ENCODE results near the gene PMEPA1. TPM values are rescaled to one million over a fixed set of nuclear protein-coding genes. Genes with fewer than 3 reads are reported as not detected.
A peak's percentile ranks its signal among the peaks of the same experiment; 100 is the strongest.

PMEPA1 gene
- total RNA-seq, 2 donors from 2014 or later, result 28.3 to 60.3 TPM

DNA sequence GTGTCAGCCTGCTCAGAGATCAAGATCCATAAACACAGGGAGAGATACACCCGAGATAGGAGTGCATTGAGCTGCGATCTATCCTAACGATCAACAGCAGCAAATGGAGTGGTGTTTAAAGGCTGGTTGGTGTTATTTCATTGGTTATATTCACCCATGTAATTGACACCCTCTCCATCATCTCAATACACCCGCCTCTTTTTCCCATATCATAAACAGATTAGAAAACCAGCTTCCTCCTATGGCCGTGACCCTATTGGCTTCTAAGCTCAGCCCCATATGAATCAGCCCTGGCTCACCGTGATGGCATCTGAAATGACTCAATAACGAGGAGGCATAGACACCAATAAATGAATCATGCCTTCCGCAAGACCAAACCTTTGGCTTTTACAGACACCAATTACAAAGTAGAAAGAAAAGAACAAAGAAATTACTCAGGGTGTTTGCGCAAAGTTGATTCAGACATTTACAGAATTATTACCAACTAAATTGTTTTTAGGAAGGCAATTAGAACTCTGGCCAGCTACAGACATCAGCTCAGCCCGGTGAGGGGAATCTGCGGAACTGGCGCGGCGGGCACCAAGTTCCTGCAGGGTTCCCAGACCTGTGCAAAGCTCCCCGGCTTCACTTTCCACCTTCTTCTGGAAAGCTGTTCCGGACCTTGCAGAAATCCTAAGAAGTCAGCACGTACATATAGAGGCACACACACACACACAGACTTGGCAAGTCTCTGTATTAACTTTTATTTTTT lies 11.5 kb downstream of the PMEPA1 start:
- DNase-seq (no peak), ATAC-seq (peak in 1 of 2 donors; percentile 70)
- intact Hi-C loops (cut with DNase I), result no loop called here

DNA sequence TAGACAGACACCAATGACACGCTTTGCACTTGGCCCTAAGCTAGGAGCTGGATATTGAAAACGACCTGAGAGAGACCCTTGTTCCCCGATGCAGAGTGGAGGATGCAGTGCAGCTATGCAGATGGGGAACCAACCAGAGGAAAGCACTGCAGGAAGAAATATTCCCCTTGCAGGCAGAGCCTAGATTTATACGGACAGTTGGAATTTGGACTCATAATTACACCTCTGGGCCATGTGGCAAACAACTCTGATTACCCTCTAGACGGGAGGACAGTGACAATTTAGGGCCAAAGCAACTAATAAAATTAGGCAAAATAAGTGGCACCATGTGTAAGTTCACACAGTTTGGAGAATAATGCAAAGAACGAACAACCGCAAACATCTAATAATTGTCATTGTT lies 12.3 kb downstream of the PMEPA1 start:
- DNase-seq (no peak), ATAC-seq (no peak)
- intact Hi-C loops (cut with DNase I), result no loop called here

DNA sequence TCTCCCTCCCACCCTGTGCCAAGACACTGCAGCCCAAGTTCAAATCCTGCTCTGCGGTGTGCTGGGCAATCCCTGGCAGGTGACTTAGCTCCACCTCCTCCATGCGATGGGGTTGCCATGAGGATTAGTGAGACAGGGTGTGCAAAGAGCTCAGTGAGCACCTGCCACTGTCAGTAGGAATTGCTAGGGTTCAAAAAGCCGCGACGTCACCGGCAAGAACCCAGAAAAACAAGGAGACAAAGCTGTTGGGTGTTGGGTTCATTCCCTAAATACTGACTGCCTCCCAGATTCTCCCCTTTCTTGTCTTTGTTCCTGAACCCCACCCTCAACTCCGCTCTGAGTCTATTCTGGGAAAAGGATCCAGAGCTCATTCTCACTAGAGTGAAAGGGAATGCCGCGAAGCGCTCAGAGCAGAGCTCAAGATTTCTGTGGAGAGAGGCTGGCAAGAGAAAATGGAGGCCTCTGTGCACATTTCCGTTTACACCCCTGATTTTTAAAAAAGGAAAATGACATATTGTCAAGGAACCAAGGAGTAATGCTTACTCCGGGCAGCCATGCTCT lies 13.3 kb downstream of the PMEPA1 start:
- DNase-seq, result no peak
- intact Hi-C loops (cut with DNase I), result no loop called here
- ATAC-seq, result no peak

DNA sequence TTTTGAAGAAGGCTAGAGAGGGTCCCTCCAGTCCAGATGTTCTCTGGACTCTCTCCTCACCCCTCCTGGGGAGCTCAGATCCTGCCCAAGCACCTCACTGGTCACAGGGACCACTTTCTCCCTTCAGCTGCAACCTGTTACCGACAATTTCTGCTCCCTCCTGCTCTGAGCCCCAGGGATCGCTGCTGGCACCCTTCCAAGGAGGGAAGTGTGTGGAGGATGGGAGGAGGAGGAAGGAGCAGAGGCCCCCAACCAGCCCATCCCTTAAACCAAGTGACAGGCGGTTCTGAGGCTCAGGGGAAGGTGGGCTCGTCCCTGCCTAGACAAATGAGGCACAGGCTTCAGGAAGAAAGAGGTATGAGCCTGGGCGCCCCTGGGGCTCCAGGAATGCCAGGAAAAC lies 13.9 kb downstream of the PMEPA1 start:
- ATAC-seq (no peak), DNase-seq (no peak)
- intact Hi-C loops (cut with DNase I), result no loop called here

DNA sequence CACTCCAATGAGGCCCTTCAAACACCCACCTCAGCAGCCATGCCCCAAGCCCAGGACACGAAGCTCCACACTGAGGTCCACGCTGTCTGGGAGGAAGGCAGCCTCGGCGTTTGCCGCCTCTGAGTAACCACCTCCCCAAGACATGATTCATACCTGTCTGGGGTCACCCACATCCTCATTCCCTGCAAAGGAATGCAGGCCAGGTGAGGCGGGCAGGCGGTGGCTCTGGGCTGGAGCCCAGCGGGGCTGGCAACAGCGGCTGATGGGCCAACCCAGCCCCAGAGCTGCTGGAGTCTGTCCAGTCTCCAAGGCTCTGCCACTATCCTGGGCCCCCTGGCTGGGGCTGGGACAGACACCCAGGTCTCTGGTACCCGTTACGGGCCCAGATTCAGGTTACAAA lies 14.8 kb downstream of the PMEPA1 start:
- intact Hi-C loops (cut with DNase I), result no loop called here
- DNase-seq, result no peak
- ATAC-seq, result no peak

DNA sequence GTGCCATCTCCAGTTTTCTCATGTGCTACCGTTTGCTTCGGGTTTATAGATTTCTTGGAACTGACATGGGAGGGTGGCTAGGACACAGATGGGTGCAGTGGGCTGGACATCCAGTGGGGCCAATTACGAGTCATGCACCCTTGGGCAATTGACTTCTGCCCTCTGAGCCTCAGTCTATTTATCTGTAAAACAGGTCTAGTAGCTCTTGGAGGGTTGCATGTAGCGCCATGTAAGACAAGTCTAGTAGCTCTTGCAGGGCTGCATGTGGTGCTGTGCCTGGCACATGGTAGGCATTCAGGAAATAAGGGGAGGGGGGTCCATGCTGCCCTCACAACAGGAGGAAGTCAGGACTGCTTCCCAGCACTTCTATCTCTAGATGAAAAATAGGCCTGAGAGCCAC lies 15.3 kb downstream of the PMEPA1 start:
- intact Hi-C loops (cut with DNase I), result no loop called here
- no peak for ATAC-seq
- no peak for DNase-seq

DNA sequence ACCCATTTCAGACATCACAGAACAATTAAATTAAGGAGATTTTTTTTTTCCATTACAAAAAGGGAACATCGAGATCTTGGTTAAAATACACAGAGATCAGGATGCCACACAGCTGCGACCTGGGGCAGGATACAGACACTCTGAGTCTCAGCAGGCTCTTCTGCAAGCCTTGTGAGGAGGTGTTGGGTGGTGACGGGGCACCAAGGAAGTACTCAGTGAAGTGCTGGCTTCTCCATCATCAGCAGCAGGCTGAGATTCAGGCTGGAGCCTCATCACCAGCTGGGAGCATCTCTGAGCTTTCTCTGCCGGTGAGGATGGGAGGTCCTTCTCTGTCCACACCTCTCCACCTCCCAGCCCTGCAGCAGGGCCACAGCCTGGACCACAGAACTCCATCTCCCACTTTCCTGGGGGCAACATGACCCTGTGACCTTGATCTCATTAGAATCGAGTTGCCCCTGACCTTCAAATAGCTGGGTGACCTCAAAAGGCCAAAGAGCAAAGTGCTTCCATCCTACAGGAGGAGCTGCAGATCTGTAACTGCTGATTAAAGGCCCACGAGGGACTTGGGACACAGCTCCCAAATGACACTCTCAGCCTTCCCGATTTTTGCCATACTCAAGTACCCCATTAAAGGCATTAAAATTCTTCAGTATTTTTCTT lies 16.0 kb downstream of the PMEPA1 start:
- intact Hi-C loops (cut with DNase I), result no loop called here

DNA sequence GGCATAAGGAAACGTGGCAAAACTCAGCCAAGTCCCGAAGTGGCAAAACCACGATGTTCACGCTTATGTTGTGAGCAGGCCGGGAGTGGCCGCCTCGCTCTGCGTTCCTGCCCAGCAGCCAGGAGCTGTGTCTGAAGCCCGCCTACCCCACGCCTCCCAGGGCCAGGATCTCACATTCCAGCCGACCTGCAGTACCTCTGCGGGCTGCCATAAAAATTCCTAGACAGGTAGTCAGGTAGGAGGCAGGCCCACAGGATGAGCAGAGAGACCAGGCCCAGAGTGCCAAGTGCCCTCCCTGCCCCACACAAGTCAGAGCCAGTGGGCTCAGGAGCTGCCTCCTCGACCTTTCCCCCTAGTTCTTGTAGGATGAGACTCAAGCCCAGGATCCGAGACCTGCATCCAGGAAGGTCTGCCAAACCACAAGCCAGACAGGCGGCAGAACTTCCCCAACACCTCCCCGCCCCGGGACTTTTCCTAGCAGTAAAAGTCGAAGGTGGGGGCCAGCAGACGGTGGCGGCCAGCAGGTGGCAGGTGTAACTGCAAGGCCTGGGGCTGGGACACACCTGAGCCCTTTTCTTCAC lies 16.7 kb downstream of the PMEPA1 start:
- intact Hi-C loops (cut with DNase I), result no loop called here
- ATAC-seq (peak in 1 of 2 donors; percentile 52), DNase-seq (no peak)

More for the DNA sequence above, 16.0 kb downstream of the PMEPA1 start:
- DNase-seq, result no peak
- no peak for ATAC-seq

DNA sequence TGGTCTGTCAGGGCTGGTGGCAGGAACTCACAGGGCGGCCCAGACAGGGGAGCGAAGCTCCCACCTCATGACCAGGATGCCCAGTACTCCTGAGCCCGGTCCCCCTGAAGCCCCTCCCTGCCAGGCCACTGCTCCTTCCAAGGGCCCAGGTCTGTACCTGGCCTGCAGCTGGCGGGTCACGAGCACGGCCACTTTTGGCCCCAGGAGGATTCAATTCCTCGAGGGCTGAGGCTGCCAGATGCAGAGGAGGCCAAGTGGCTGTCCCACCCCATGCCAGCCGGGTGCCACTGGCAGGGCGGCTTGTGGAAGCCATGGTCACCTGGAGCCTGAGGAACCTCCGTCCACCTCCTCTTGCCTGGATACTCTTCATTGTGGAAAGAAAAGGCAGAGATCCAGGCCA lies 17.4 kb downstream of the PMEPA1 start:
- intact Hi-C loops (cut with DNase I), result no loop called here
- no peak for ATAC-seq
- no peak for DNase-seq

DNA sequence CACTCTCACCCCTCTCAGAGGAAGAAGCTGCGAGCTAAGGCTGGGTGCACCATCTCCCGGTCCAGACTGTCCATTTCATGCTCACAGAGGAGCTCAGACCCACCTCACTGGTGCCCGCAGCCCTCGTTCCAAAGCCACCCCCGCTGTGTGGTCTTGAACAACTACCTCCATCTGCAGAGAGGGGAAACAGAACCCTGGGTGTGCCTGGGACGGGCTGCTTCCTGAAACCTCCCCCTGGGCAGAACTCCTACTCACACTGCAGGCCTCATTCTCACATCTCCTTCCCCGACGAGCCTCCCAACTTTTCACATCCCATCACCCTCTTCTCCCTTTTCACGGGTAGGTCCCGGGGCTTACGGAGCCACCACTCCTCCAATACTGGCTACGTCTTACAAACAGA lies 18.1 kb downstream of the PMEPA1 start:
- no peak for DNase-seq
- ATAC-seq, result no peak
- intact Hi-C loops (cut with DNase I), result no loop called here

DNA sequence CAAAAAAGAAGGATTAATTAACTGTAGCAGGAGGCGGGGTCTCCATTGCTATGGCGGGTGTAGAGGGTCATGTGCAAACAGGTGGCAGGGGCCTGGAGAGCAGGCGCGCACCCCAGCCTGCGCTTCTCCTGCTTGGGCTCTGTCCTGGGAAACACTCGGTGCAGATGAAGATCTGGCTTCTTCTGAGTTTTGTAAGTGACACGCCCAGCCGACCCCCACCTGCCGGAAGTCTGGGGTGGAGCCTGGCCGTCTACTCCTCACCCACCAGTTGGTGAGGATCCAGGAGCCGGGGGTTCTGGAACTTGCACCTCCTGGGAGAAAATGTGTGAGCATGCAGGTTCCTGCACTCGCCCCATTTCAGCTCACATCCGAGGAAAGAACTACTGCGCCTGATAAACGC lies 19.3 kb downstream of the PMEPA1 start:
- no peak for DNase-seq
- no peak for ATAC-seq
- intact Hi-C loops (cut with DNase I), result no loop called here

DNA sequence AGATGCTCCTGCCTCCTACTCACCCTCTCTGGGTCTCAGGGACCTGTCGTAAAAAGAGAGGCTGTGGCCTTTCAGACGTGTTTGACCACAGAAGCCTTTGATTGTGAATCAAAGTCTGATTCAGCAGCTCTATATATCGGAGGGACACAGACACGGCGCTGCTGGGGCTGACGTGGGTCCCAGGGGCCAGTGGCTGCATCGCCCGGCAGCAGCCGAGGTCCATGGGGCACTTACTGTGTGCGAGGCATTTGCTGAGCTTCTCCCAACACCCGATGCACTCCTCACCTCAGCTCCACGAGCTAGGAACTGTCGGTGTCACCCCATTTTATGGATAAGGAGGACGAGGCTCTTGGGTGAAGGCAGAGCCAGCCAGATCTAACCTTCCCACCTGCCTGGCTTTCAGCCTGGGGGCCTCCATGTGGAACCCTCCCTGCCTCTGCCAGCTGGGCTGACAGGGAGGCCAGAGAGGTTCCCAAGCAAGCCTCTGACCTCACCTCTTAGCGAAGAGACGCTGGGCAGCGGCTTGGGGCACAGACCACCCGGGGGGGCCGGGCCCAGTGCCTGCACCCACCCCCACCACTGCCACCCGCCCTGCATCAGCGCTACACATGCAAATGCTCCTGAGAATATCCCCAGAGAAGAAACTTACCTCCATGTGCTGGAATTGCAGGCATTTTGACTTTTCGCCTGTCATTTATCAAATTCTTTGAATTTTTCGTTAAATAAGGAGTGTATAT lies 19.9 kb downstream of the PMEPA1 start:
- intact Hi-C loops (cut with DNase I), result no loop called here
- no peak for DNase-seq
- ATAC-seq, result no peak

DNA sequence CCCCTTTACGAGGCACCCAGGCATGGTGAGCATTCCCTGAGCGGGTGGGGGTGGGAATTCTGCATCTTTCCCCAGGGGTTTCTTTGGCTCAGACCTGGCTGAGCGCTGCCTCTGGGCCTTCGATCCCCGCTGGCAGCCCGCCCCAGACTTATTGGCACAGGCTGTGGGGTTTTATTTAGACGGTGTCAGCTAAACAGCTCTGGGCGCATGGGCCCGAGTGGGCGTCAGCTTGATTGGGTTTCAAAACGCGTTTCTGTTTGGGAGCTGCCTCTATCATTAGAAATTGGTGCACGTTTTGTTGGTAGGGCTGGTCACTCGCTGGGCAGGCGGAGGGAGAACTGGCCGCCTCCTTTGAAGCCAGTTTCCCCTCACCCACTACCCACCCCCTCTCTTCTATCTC lies 21.0 kb downstream of the PMEPA1 start:
- intact Hi-C loops (cut with DNase I), result no loop called here
- ATAC-seq (peak; percentile 17 to 79), DNase-seq (peak; percentile 74)

DNA sequence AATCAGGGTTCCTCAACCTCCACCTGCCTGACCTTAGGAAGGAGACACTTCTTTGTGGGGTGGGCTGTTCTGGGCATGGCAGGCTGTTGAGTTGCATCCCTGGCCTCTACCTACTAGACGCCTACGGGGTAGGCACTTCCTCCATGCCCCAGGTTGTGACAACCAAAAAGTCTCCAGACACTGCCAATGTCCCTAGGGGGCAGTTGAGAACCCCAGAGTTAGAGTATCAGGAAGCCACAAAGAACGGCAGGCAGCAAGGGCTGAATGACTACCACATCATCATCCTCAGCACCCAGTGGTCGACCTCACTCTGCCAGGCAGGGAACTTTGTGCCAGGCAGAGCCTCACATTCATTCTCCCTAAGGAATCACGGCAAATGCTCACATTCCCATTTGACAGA lies 21.5 kb downstream of the PMEPA1 start:
- ATAC-seq, result no peak
- DNase-seq, result no peak
- intact Hi-C loops (cut with DNase I), result no loop called here

DNA sequence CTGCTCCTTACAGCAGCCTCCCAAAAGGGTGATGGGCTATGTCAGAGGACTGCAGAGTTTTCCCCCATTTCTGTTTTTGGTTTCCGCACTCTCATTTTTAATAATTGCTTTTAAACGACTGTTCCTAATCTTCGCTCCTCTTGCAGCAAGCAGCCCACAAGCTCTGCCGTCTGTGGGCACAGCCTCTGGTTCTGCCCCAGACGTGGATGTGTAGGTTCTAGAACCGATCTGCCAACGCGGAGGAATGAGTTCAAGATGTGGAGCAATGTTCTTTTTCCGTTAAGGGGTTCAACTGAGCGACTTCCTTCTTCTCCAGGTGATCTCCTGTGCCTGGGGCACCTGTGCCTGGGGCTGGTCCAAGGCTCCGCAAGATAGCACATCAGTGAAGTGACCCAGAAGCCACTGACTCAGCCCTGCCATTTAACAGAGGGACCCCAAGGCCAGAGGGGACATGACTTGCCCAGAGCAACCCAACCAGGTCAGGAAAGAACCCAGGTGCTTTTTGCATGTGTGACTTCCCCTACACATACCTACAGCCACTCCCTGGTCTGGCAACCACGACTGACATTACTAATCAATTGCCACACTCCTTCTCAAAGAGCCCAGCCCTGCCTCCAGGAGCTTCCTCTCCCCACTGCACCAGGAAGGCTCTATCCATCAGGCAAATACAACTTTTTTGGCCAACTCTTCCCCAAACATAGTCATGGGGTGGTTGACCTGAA lies 22.7 kb downstream of the PMEPA1 start:
- ATAC-seq, result no peak
- intact Hi-C loops (cut with DNase I), result no loop called here
- no peak for DNase-seq

DNA sequence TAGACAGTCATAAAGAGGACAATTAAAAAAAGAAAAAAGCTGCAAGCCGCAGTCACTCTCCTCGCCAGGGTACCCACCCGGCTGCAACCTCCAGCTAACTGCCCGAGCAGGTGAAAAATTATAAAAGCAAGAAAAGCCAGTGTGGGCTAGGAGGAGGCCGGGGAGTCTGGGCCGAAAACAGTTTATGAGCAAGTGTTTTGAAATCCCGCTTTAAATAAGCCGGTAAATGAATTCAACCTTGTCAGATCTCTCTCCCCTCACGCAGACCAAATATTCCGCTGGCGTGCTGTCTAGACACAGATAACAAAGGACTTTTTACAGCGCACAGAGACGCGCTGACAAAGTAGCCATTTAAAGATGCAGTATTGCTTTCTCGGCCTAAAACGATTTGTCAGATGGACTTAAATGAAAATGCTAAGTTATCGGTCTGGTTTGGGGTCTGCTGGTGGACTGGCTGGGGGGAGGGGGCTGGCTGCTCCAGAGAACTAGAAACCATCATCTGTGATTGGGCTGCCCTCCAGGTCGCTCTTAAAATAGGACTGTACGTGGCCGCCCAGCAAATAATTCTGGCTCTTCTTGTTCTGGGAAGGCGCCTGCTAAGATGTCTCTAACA lies 24.6 kb downstream of the PMEPA1 start:
- intact Hi-C loops (cut with DNase I), result no loop called here
- ATAC-seq (peak; percentile 38 to 41), DNase-seq (no peak)

DNA sequence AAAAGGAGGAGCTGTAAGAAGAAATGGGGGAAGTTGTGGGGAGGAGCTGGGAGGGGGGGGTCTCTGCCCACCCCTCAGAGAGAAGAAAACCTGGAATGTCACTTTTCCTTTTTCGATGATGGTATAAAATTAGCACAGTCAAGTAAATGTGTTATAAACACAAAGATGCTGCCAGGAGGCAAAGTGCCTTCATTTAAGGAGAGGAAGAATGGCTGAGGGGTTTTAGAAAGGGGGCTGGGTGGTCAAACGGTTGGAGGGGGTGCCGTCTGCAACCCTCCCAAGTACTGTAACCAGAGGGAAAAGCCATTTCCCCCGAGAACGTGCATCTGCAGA lies 25.0 kb downstream of the PMEPA1 start:
- intact Hi-C loops (cut with DNase I), result no loop called here
- no peak for ATAC-seq

DNA sequence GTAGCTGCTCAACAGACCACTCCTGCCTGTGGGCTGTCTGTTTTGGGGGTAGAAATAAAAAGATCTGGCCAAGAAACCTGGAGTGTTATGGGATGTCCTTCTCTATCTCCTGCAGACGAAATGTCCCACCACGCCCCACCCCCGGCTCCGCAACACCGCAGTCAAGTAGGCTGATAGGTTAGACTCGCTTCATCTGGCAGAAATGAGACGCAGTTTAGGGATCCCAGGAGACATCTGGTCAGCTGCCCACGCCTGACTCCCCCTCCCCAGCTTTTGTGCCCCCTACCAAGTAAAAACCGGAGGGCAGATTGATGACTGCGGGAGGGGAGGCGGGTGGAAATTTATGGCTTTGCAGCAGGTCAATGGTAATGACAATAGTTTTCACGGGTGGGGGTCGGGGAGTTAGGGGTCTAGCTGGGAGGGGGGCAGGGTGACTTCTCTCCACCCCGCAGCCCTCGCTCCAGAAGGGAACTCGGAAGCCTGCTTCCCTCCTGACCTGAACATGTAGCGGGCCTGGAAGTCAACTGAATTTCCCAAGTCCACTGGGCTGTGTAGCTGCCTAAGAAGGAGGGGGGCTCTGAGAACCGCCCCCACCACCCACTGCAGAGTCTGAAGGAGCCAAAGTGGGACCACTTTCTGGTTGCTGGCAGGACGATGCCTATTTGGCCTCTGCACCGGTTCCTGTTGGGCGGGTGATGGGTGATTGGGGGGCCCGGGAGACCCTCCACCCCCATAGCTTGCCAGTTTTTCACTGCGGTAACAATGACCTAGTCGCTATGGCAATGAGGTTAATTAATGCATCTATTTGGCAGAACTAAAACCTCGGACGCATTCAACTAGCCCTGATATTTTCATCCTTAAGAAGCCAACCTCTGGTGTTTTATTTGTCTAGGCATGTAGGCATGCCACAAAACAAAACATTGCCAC lies 25.7 kb downstream of the PMEPA1 start:
- ATAC-seq, result no peak
- intact Hi-C loops (cut with DNase I), result no loop called here
- no peak for DNase-seq

More for the DNA sequence above, 25.0 kb downstream of the PMEPA1 start:
- DNase-seq, result no peak
